ENCODE measurements around the gene SLC7A7.

DNA sequence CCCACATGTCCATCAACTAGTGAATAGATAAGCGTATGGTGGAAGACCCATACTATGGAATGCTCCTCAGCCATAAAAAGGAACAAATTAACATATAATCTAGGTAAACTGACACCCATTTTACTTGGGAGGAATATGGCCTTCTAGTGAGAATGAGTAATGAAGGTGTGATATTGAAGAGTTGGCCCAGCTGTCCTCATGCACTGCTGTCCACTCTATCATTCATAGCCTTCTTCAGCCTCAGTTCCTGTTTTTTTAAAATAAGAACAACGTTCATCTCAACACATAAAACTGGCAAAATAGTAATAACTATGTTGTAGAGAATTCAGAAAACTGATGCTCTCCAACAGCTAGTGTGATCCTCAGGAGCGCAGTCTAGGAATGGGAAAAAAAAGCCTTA lies 75.2 kb downstream of the SLC7A7 start:
- TF ChIP-seq, protein P1, sequence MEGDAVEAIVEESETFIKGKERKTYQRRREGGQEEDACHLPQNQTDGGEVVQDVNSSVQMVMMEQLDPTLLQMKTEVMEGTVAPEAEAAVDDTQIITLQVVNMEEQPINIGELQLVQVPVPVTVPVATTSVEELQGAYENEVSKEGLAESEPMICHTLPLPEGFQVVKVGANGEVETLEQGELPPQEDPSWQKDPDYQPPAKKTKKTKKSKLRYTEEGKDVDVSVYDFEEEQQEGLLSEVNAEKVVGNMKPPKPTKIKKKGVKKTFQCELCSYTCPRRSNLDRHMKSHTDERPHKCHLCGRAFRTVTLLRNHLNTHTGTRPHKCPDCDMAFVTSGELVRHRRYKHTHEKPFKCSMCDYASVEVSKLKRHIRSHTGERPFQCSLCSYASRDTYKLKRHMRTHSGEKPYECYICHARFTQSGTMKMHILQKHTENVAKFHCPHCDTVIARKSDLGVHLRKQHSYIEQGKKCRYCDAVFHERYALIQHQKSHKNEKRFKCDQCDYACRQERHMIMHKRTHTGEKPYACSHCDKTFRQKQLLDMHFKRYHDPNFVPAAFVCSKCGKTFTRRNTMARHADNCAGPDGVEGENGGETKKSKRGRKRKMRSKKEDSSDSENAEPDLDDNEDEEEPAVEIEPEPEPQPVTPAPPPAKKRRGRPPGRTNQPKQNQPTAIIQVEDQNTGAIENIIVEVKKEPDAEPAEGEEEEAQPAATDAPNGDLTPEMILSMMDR (IDR thresholded peaks at IDR 0.05), result no peak
- TF ChIP-seq EP300 (IDR thresholded peaks at IDR 0.05; ENCODE audit: low read depth) (no peak), POLR2A (IDR thresholded peaks at IDR 0.05) (no peak)
